Subcutaneous abdominal adipose tissue (tissue), 5 donors: ENCODE measurements around the gene S1PR5.

Experiments used
- H3K27ac ChIP-seq: one replicate; pipeline ENCODE4 v1.7.0; 2013; ENCODE audit warnings: low read depth, mild to moderate bottlenecking, inconsistent platforms, low read length, moderate library complexity
- H3K27me3 ChIP-seq, 5 donors: one replicate each; pipeline ENCODE4 v1.7.0; 2013; ENCODE audit warnings: low read length in 5 of 5, inconsistent platforms in 1 of 5; ENCODE audit not compliant: control insufficient read depth in 5 of 5, insufficient read depth in 4 of 5
- H3K36me3 ChIP-seq, 5 donors: one replicate each; pipeline ENCODE4 v1.7.0; 2013; ENCODE audit warnings: low read length in 5 of 5; ENCODE audit not compliant: control insufficient read depth in 5 of 5, insufficient read depth in 5 of 5
- H3K4me1 ChIP-seq, 5 donors: one replicate each; pipeline ENCODE4 v1.7.0; 2013; ENCODE audit warnings: low read length in 5 of 5, mild to moderate bottlenecking in 3 of 5, moderate library complexity in 1 of 5; ENCODE audit not compliant: control insufficient read depth in 5 of 5, insufficient read depth in 5 of 5
- H3K4me3 ChIP-seq, 5 donors: one replicate each; pipeline ENCODE4 v1.7.0; 2013; ENCODE audit warnings: low read length in 5 of 5, low read depth in 1 of 5
- H3K9ac ChIP-seq, 5 donors: one replicate each; pipeline ENCODE4 v1.7.0; 2013; ENCODE audit warnings: low read length in 5 of 5, mild to moderate bottlenecking in 4 of 5, moderate library complexity in 3 of 5
- H3K9me3 ChIP-seq, 5 donors: one replicate each; pipeline ENCODE4 v1.7.0; 2013; ENCODE audit warnings: low read length in 5 of 5; ENCODE audit not compliant: control insufficient read depth in 5 of 5
- donor health status: healthy.
- donor health status: healthy.
- donor health status: healthy.
- donor health status: healthy.
- donor health status: healthy.

The S1PR5 gene

DNA sequence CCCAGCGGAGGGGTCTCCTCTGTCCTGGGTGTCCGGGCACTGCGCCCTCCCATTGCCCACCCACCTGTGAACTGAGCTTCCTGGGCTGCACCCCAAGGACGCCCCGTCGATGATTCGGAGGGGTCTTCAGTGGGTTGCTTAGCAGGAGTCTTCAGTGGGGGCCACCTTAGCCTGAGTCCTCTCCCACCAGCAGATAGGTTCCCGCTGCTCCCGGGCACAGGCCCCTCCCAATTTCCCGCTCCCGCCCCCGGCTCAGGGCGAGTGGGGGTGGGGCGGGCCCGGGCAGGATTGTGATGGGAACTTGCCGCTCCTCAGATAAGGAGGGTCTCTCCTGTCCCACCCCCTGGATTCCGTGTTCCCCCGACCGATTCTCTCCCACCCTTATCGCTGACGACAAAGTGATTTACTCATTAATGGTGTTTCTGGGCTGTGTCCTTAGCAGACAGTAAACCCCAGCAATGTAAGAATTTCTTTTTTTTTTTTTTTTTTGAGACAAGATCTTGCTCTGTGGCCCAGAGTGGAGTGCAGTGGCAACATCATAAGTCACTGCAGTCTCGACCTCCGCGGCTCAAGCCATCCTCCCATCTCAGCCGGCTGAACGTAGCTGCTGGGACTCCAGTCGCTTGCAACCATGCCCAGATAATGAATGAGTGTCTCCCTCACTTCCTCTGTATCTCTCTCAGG is 655 bp upstream of the S1PR5 start:
- H3K27me3 ChIP-seq: peaks cover 36 to 70% (median 51%) of the 10 kb centered on the region in 5 donors
- H3K4me3 ChIP-seq: peak overlapping the region in 4 of 5 donors; percentile 35 to 56 (median 42)
- no peaks in the 10 kb centered on the region for H3K36me3 ChIP-seq
- H3K9me3 ChIP-seq: no peaks in the 10 kb centered on the region
- peak overlapping the region in 2 of 5 donors; percentile 30 to 37 for H3K9ac ChIP-seq
- peaks cover 0 to 31% (median 20%) of the 10 kb centered on the region in 5 donors for H3K4me1 ChIP-seq
- no peak overlapping the region for H3K27ac ChIP-seq

DNA sequence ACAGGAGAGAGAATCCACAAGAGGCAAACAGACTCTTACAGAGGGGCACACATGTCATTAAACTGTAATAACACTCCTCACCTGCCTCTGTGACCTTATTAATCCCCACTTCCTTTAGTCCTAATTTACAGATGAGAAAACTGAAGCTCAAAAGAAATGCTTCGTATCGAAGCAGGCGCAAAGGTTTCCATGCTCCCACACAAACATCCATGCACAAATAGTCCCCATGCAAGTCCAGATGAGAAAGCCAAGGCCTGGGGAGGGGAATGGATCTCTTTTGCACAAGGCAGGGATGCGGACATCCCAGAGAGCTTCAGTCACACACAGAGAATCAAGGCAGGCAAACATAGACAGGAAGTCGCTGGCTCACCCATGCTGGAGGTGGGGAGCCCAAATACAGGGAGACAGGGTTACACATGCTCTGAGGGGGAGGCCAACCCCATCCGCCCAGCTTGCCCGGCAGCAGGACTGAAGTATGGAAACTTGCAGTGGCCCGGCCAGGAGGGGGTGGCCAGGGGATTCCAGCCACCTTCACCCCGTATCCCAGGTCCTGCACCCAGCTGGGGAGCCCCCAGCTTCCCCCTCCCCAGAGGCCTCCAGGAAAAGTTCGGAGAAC is 468 bp downstream of the S1PR5 start:
- no peak overlapping the region for H3K27ac ChIP-seq
- H3K27me3 ChIP-seq: peaks cover 36 to 71% (median 51%) of the 10 kb centered on the region in 5 donors
- no peak overlapping the region for H3K9ac ChIP-seq
- H3K4me3 ChIP-seq: peak overlapping the region in 2 of 5 donors; percentile 44 to 56
- H3K36me3 ChIP-seq: no peaks in the 10 kb centered on the region
- H3K4me1 ChIP-seq: peaks cover 0 to 31% (median 20%) of the 10 kb centered on the region in 5 donors
- no peaks in the 10 kb centered on the region for H3K9me3 ChIP-seq

DNA sequence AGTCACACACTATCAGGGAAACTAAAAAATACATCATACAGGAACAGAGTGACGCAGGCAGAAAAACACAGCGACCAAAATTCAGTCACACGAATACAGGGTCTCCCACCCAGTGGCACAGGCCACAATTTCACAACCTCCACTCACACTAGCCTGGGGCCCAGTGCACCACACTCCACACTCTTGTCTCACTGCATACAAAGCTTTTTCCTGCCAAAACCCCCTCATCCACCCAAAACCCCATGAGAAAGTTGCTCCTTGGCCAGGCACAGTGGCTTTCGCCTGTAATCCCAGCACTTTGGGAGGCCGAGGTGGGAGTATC is 1.2 kb downstream of the S1PR5 start:
- Histone ChIP-seq H3K9ac (no peak overlapping the region), H3K27ac (no peak overlapping the region), H3K4me1 (peaks cover 0 to 31% (median 20%) of the 10 kb centered on the region in 5 donors), H3K4me3 (no peak overlapping the region), H3K9me3 (no peaks in the 10 kb centered on the region), H3K36me3 (no peaks in the 10 kb centered on the region), H3K27me3 (peaks cover 36 to 71% (median 51%) of the 10 kb centered on the region in 5 donors)

DNA sequence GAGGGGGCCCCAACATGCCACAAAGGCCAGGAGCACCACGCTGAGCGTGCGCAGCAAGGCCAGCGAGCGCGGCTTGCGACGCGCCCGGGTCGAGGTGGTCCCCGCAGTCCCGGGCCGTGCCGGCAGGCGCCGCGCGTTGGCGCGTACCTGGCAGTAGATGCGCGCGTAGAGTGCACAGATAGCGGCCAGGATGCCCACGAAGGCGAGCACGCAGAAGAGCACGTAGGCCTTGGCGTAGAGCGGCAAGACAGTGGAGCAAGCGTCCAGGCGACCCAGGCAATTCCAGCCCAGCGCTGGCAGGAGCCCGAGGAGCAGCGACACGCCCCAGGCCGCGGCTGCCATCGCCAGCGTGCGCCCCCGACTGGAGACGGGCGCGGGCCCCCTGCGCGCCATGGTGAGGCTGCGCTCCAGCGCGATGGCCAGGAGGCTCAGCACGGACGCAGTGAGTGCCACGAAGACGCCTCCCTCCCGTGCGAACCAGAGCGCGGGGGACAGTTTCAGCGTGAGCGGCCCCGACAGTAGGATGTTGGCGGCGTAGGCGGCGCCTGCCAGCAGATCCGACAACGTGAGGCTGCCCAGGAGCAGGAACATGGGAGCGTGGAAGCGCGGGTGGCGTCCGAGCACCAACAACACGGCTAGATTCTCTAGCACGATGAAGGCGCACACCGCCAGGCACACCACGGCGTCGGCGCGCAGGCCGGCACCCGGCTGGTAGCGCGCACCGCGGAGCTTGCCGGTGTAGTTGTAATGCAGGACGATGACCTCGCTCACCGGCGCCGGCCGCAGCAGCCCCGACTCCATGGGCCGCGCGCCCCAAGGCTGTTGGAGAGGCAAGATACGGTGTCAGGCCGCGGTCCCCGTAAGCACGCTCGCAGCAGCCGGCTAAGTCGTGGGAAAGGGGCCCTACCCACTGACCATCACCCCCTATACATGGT is 2.8 kb downstream of the S1PR5 start:
- H3K9ac ChIP-seq: no peak overlapping the region
- peaks cover 35 to 70% (median 51%) of the 10 kb centered on the region in 5 donors for H3K27me3 ChIP-seq
- H3K4me3 ChIP-seq: no peak overlapping the region
- no peaks in the 10 kb centered on the region for H3K36me3 ChIP-seq
- peaks cover 0 to 37% (median 20%) of the 10 kb centered on the region in 5 donors for H3K4me1 ChIP-seq
- H3K27ac ChIP-seq: no peak overlapping the region
- H3K9me3 ChIP-seq: no peaks in the 10 kb centered on the region

DNA sequence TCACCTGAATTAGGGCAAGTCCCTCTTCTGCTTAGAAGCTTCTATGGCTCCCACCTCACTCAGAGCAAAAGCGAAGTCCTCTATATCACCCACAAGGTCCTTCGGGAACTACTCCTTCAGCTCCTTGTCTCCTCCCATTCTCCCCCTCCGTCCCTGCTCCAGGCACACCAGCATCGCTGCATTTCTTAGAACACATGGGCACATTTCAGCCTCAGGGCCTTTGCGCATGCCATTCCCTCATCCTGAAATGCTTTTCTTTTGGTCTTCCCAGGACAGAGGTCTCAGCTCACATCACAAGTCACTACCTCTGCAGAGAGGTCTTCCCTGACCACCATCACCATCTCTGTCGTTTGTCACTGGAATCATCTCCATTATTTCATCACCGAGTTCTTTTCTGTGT is 4.0 kb downstream of the S1PR5 start:
- Histone ChIP-seq H3K36me3 (no peaks in the 10 kb centered on the region), H3K4me3 (no peak overlapping the region), H3K27me3 (peaks cover 27 to 58% (median 40%) of the 10 kb centered on the region in 5 donors), H3K27ac (no peak overlapping the region), H3K9me3 (no peaks in the 10 kb centered on the region), H3K4me1 (peaks cover 0 to 30% (median 14%) of the 10 kb centered on the region in 5 donors), H3K9ac (no peak overlapping the region)

DNA sequence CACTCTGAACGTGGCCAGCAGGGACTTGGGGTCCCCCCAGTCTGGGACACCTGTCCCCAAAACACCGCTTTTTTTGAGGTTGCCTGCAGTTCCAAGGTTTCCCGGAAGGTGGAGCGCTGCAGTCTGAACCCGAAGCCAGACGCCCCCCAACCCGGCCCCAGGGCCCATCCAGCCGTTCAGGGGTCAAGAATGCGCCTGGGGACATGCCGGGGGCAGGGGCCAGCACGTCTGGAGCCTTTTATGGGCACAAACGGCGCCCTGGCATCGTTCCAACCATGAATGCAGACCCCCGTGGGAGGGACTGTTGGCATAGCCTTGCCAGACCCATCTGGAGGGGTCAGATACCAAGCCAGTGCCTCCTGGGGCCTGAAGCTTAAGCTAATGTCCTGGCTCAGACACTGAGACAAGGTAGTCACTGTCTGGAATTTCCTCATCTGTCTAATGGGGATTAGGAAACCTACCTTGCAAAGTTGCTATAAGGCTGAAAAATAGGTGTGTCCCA is 6.9 kb downstream of the S1PR5 start:
- Histone ChIP-seq H3K4me1 (peaks cover 0 to 20% (median 2%) of the 10 kb centered on the region in 5 donors), H3K9me3 (no peaks in the 10 kb centered on the region), H3K27ac (no peak overlapping the region), H3K27me3 (peaks cover 19 to 30% (median 23%) of the 10 kb centered on the region in 5 donors), H3K4me3 (no peak overlapping the region), H3K36me3 (no peaks in the 10 kb centered on the region), H3K9ac (no peak overlapping the region)

DNA sequence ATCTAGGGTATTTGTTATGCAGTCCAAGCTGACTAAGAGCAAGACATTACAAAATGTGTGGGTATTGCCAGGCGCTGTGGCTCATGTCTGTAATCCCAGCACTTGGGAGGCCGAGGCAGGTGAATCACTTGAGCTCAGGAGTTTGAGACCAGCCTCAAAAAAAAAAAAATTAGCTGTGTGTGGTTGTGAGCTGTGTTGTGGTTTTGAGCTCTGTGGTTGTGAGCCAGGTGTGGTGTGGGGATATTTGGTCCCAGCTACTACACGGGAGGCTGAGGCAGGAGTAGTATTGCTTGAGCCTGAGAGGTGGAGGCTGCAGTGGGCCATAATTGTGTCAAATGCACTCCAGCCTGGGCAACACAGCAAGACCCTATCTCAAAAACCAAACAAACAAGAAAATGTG is 8.5 kb downstream of the S1PR5 start:
- Histone ChIP-seq H3K9me3 (no peaks in the 10 kb centered on the region), H3K27me3 (peaks cover 5 to 15% (median 9%) of the 10 kb centered on the region in 5 donors), H3K9ac (no peak overlapping the region), H3K4me1 (peaks cover 0 to 12% (median 2%) of the 10 kb centered on the region in 5 donors), H3K4me3 (no peak overlapping the region), H3K27ac (no peak overlapping the region), H3K36me3 (no peaks in the 10 kb centered on the region)

DNA sequence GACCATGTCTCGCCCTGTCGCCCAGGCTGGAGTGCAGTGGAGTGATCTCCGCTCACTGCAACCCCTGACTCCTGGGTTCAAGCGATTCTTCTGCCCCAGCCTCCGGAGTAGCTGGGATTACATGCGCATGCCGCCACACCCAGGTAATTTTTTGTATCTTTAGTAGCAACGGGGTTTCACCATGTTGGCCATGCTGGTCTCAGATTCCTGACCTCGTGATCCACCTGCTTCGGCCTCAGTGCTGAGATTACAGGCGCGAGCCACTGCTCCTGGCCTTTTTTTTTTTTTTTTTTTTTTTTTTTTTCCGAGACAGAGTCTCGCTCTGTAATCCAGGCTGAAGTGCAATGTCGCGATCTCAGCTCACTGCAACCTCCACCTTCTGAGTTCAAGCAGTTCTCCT is 9.2 kb downstream of the S1PR5 start:
- Histone ChIP-seq H3K4me1 (peaks cover 0 to 19% (median 7%) of the 10 kb centered on the region in 5 donors), H3K4me3 (no peak overlapping the region), H3K36me3 (no peaks in the 10 kb centered on the region), H3K9me3 (no peaks in the 10 kb centered on the region), H3K27me3 (peaks cover 0 to 9% (median 2%) of the 10 kb centered on the region in 5 donors), H3K27ac (no peak overlapping the region), H3K9ac (no peak overlapping the region)

DNA sequence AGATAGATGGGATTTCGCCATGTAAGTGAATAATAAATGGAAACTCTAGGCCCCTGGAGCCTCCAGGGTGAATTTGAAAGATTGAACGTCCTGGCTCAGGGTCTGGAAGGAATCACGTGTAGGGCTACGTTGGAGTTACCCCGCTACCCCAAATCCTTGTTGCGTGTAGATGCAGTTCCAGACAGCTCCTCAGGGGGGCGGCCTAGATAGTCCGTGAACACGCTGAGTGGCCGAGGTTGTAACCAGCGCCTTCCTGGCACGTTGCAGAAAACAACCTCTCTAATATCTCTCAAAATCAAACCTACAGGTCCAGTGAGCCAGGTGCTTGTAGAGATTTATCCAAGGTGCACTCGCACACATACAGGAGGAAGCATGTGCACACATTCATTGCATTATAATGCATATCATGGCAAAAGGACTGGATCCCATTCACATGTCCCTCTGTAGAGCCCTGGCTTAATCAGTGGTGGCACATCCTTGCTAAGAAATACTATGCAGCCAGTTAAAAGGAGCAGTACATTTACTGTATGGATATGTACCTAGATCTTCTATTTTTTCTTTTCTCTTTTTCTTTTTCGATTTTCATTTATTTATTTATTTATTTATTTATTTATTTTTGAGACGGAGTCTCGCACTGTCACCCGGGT is 11.5 kb downstream of the S1PR5 start:
- Histone ChIP-seq H3K36me3 (no peaks in the 10 kb centered on the region), H3K9ac (no peak overlapping the region), H3K27me3 (peaks cover 0 to 6% (median 0%) of the 10 kb centered on the region in 5 donors), H3K4me3 (peak overlapping the region in 3 of 5 donors; percentile 2 to 22 (median 8)), H3K9me3 (no peaks in the 10 kb centered on the region), H3K4me1 (peaks cover 2 to 34% (median 16%) of the 10 kb centered on the region in 5 donors), H3K27ac (no peak overlapping the region)
